Mucosa of rectum (tissue), 2 donors: ENCODE data around the gene TSR3.

Source experiments
- H3K27ac ChIP-seq, 2 donors: one replicate each; pipeline ENCODE4 v1.7.0; 2013; ENCODE audit warnings: inconsistent platforms in 2 of 2, low read depth in 2 of 2, low read length in 2 of 2
- H3K27me3 ChIP-seq, 2 donors: one replicate each; pipeline ENCODE4 v1.7.0; 2013; ENCODE audit warnings: low read length in 2 of 2; ENCODE audit not compliant: control insufficient read depth in 2 of 2, insufficient read depth in 2 of 2
- H3K36me3 ChIP-seq, 2 donors: one replicate each; pipeline ENCODE4 v1.7.0; 2013; ENCODE audit warnings: low read length in 2 of 2; ENCODE audit not compliant: control insufficient read depth in 2 of 2, insufficient read depth in 2 of 2
- H3K4me1 ChIP-seq, 2 donors: one replicate each; pipeline ENCODE4 v1.7.0; 2013; ENCODE audit warnings: low read length in 2 of 2, mild to moderate bottlenecking in 1 of 2; ENCODE audit not compliant: control insufficient read depth in 2 of 2, insufficient read depth in 2 of 2
- H3K4me3 ChIP-seq, 2 donors: one replicate each; pipeline ENCODE4 v1.7.0; 2013; ENCODE audit warnings: low read length in 2 of 2
- H3K9ac ChIP-seq, 2 donors: one replicate each; pipeline ENCODE4 v1.7.0; 2013; ENCODE audit warnings: low read length in 2 of 2, low read depth in 1 of 2, mild to moderate bottlenecking in 1 of 2
- H3K9me3 ChIP-seq, 2 donors: one replicate each; pipeline ENCODE4 v1.7.0; 2013; ENCODE audit warnings: low read length in 2 of 2; ENCODE audit not compliant: control insufficient read depth in 2 of 2
- donor health status: healthy.
- donor health status: Normal muscosa, but diverticular disease.

The TSR3 gene

DNA sequence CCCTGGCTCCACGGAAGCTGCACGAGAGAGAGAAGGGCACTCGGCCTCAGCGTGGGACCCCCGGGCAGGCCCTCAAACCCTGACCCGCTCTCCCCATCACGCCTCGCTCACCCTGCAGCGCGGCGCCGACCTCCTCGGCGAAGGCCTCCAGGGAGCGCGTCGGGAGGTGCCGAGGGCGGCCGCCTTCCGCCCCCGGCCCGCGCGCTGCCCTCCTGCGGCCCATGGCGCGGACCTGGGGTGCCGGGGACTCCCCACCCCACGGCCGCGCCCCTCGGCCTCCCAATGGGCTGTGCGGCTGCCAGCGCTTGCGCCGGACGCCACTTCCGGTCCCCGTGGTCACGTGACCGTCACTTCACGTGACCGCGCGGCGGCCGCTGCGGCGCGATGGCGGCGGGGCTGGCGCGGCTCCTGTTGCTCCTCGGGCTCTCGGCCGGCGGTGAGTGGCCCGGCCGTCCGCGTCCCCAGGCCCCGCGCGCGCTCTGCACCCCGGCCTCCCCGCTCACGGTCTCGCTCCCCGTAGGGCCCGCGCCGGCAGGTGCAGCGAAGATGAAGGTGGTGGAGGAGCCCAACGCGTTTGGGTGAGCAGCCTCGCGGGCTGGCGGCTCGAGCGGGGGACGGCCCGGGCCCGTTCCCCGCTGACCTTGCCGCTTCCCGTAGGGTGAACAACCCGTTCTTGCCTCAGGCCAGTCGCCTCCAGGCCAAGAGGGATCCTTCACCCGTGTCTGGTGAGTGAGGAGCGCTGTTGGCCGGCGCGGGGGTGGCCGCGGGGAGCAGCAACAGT lies at the start of gene TSR3, which contains the start of gene GNPTG:
TSS of gene TSR3 (minus strand) at position 297 of the 781 bp plus-strand sequence. CDS start at position 223, 74 bp downstream.
TSS of gene GNPTG (plus strand) at position 350 of the 781 bp plus-strand sequence. CDS start at position 385, 35 bp downstream.
- H3K27ac ChIP-seq, result peak within 1 kb of the TSS in 1 of 2 donors; percentile 63
- no peaks in the 10 kb centered on the region for H3K27me3 ChIP-seq
- H3K4me1 ChIP-seq, result peaks cover 14 to 20% of the 10 kb centered on the region in 2 donors

DNA sequence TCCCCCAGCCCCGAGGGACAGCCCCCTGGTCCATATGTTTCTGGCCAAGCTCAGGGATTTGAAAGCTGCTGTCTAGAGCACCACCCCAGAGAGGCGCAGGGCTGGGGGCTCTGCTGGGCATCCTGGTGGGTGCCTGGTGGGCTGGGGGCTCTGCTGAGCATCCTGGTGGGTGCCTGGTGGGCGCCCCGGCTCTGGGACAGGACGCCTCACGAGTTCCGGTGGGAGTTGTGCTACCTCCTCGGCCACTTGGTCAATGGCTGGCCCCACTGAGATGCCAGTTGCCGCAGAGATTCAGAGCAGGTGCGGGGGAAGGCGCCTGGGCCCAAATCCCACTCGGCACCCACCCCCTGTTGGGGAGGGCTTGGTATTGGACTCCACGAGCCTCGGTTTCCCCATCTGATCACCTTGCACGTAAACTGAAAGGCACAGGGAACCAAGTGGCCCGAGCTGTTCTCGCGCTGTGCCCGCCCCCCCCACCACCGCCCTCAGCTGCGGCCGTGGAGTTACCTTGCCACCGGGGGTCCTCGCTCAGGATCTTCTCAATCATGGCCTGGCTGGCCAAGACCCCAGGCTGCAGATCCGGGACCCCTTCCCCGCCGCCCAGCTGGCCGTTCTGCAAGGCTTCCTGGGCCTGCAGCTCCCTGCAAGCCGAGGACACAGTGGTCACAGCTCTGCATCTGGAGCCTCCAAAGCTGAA lies 49.5 kb upstream of the TSR3 start:
- Histone ChIP-seq H3K4me1 (no peaks in the 10 kb centered on the region), H3K9me3 (no peaks in the 10 kb centered on the region), H3K4me3 (no peak overlapping the region), H3K27ac (no peak overlapping the region), H3K27me3 (no peaks in the 10 kb centered on the region), H3K36me3 (peaks cover 33% of the 10 kb centered on the region in 2 donors), H3K9ac (no peak overlapping the region)

More for the DNA sequence above, at the start of gene TSR3, which contains the start of gene GNPTG:
- peak within 1 kb of the TSS; percentile 70 to 83 for H3K9ac ChIP-seq
- no peaks in the 10 kb centered on the region for H3K9me3 ChIP-seq
- peaks cover 0 to 20% of the 10 kb centered on the region in 2 donors for H3K36me3 ChIP-seq
- peak within 1 kb of the TSS; percentile 86 to 91 for H3K4me3 ChIP-seq

DNA sequence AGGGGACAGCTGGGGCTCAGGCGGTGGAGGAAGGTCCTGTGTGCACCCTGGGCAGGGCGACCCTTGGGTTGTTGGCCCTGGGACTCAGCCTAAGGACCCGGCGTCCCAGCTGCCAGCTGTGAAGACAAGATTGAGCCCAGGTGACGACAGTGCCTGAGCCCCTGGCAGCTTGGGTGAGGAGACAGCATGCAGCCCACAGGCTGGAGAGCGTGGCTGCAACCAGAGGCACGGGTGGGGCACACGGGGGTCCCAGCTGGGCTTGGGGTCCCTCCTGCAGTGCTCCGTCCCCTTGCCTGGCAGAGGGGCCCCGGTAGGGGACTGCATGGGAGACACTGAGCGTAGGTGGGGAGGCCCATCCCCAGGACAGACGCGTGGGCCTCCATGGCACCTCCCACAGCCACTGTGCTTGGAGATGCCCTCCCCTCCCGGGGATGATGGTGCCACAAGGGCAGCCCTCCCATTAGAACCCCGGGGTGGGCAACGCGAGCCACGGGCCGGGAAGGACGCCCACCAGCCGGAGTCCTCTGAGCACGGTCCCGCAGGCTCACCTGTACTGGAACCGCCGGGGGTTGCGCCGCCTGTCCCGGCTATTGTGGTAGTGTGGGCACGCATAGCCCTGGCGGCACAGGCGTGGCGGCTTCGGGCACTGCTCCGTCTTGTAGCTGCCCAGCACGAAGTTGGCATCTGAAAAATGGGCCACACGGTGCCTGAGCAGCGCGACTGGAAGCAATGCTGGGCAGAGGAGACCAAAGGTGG lies 47.3 kb upstream of the TSR3 start:
- Histone ChIP-seq H3K9ac (no peak overlapping the region), H3K36me3 (peaks cover 31 to 33% of the 10 kb centered on the region in 2 donors), H3K4me3 (no peak overlapping the region), H3K27me3 (no peaks in the 10 kb centered on the region), H3K9me3 (no peaks in the 10 kb centered on the region), H3K27ac (no peak overlapping the region), H3K4me1 (no peaks in the 10 kb centered on the region)

DNA sequence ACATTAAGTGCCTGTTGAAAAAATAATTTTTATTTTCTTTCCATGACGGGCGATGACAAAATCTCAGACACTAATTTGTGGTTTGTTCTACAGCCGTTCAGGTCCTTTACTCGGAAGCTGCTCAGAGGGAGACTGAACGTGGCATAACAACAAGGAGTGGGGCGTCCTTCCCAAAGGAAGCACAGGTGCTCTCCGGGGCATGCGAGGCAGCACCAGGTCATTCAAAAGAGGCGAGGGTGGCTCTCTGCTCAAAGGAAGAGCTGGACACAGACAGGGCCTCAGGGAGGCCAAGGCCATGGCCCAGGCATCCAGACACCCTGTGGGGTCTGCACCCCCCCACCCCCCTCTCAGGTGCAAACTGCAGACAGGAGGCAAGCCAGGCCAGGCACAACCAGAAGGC lies 46.7 kb upstream of the TSR3 start:
- no peaks in the 10 kb centered on the region for H3K4me1 ChIP-seq
- H3K4me3 ChIP-seq, result no peak overlapping the region
- no peaks in the 10 kb centered on the region for H3K9me3 ChIP-seq
- H3K9ac ChIP-seq, result no peak overlapping the region
- no peak overlapping the region for H3K27ac ChIP-seq
- peaks cover 36 to 39% of the 10 kb centered on the region in 2 donors for H3K36me3 ChIP-seq
- no peaks in the 10 kb centered on the region for H3K27me3 ChIP-seq

- Histone ChIP-seq H3K9ac (no peak overlapping the region), H3K4me3 (no peak overlapping the region), H3K9me3 (no peaks in the 10 kb centered on the region), H3K36me3 (peaks cover 35 to 36% of the 10 kb centered on the region in 2 donors), H3K27me3 (no peaks in the 10 kb centered on the region), H3K27ac (no peak overlapping the region), H3K4me1 (no peaks in the 10 kb centered on the region)
Measured at GRCh38 chr16:1397779-1398178, 46.1 kb upstream of the TSR3 start.

- H3K27me3 ChIP-seq, result no peaks in the 10 kb centered on the region
Measured at GRCh38 chr16:1395444-1396031, 43.9 kb upstream of the TSR3 start.

DNA sequence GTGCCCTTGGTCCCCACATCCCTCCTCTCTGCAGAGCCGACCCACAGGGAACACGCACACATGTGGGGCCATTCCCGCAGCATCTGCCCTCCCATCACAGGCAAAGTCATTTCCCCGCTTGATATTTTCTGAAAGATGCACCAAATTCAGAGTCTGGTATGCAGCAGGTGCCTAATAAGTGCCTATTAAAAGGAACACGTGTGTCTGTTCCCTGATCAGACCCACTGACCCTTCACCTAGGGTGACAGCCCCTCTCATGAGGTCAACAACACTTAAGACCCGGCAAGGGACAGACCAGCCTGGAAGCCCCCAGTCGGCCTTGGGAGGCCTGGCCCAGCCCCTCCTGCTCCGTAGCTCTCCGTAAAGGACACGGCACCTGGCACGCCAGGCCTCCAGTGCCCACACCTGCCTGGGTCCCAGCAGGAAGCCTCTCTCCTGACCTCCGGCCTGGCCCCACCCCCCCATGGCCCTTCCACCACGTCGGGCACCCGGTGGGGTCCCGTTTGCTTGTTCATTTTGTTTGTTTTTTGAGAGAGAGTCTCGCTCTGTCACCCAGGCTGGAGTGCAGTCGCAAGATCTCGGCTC lies 42.8 kb upstream of the TSR3 start:
- Histone ChIP-seq H3K4me1 (no peaks in the 10 kb centered on the region), H3K27ac (no peak overlapping the region), H3K36me3 (peaks cover 37 to 42% of the 10 kb centered on the region in 2 donors), H3K9ac (no peak overlapping the region), H3K4me3 (no peak overlapping the region), H3K27me3 (no peaks in the 10 kb centered on the region), H3K9me3 (no peaks in the 10 kb centered on the region)

More at GRCh38 chr16:1395444-1396031, 43.9 kb upstream of the TSR3 start:
- Histone ChIP-seq H3K4me1 (no peaks in the 10 kb centered on the region), H3K27ac (no peak overlapping the region), H3K9me3 (no peaks in the 10 kb centered on the region), H3K36me3 (peaks cover 33 to 37% of the 10 kb centered on the region in 2 donors), H3K9ac (no peak overlapping the region), H3K4me3 (no peak overlapping the region)

- H3K9ac ChIP-seq, result no peak overlapping the region
- no peaks in the 10 kb centered on the region for H3K4me1 ChIP-seq
- peaks cover 30 to 37% of the 10 kb centered on the region in 2 donors for H3K36me3 ChIP-seq
- no peaks in the 10 kb centered on the region for H3K27me3 ChIP-seq
- no peak overlapping the region for H3K27ac ChIP-seq
- H3K4me3 ChIP-seq, result no peak overlapping the region
- H3K9me3 ChIP-seq, result no peaks in the 10 kb centered on the region
Measured at GRCh38 chr16:1393613-1394176, 42.0 kb upstream of the TSR3 start.

- Histone ChIP-seq H3K9ac (no peak overlapping the region), H3K9me3 (no peaks in the 10 kb centered on the region), H3K36me3 (peaks cover 29 to 35% of the 10 kb centered on the region in 2 donors), H3K27ac (no peak overlapping the region), H3K27me3 (no peaks in the 10 kb centered on the region), H3K4me1 (no peaks in the 10 kb centered on the region), H3K4me3 (no peak overlapping the region)
Measured at GRCh38 chr16:1392826-1393225, 41.1 kb upstream of the TSR3 start.
